HEK293 (cell line): Measurements from ENCODE around the gene GTF3C5.
"Not testable (repeated sequence)": the region's sequence is repeated elsewhere in the genome, so short reads cannot be mapped to it uniquely, and the experiment has no call there.

Source experiments
- CTCF ChIA-PET: fragments of 350-600 bp; formaldehyde crosslinking; extraction: SDS; loops from one replicate; lab custom pipeline; 2021; ENCODE audit warnings: antibody characterized with exemption; lab: Yijun Ruan, JAX
- POLR2A ChIA-PET: fragments of 300-600 bp; formaldehyde crosslinking; extraction: SDS; loops from one replicate; lab custom pipeline; 2020; ENCODE audit warnings: antibody characterized with exemption, inconsistent platforms; lab: Yijun Ruan, JAX
- H3K27ac ChIP-seq: fragments of 200-500 bp; sonication (Bioruptor generic); 2 replicates; pipeline ENCODE4 v1.5.1; 2014; ENCODE audit warnings: low read depth, low read length, control low read depth, inconsistent platforms; ENCODE audit errors: extremely low read depth
- H3K36me3 ChIP-seq, 2 experiments: fragments of 200-500 bp in 1 of 2; sonication (Bioruptor generic) in 1 of 2; 1 replicate in 1 of 2; 2 replicates in 1 of 2; pipeline ENCODE4 v1.5.1; 2014 to 2017; ENCODE audit warnings: inconsistent platforms in 2 of 2, low read length in 2 of 2; ENCODE audit not compliant: control insufficient read depth in 2 of 2, insufficient read depth in 1 of 2
- H3K4me1 ChIP-seq: fragments of 200-500 bp; sonication (Bioruptor generic); 2 replicates; pipeline ENCODE4 v1.5.1; 2014; ENCODE audit warnings: mild to moderate bottlenecking, low read length, inconsistent platforms; ENCODE audit not compliant: control insufficient read depth, insufficient read depth
- H3K4me3 ChIP-seq: 2 replicates; pipeline ENCODE4 v1.5.1; 2011; ENCODE audit warnings: low read depth, mild to moderate bottlenecking, control low read depth, low read length, moderate library complexity
- H3K9me3 ChIP-seq: fragments of 200-500 bp; sonication (Bioruptor generic); 2 replicates; pipeline ENCODE4 v1.5.1; 2014; ENCODE audit warnings: low read depth, low read length, inconsistent platforms; ENCODE audit not compliant: control insufficient read depth, insufficient read depth
- MYNN ChIP-seq: fragments of 450-650 bp; formaldehyde crosslinking; IDR thresholded peaks from 2 replicates; pipeline ENCODE4 v1.5.1; 2016; ENCODE audit warnings: missing biosample characterization, missing genetic modification characterization, borderline replicate concordance
- MZF1 ChIP-seq: fragments of 450-650 bp; formaldehyde crosslinking; IDR thresholded peaks from 2 replicates; pipeline ENCODE4 v1.5.1; 2017; ENCODE audit warnings: missing biosample characterization, missing genetic modification characterization, borderline replicate concordance
- ZBTB17 ChIP-seq: fragments of 450-650 bp; formaldehyde crosslinking; IDR thresholded peaks from 2 replicates; pipeline ENCODE4 v1.5.1; 2016; ENCODE audit warnings: missing biosample characterization, missing genetic modification characterization
- ZBTB44 ChIP-seq: fragments of 450-650 bp; IDR thresholded peaks from 2 replicates; pipeline ENCODE4 v1.5.1; 2018; ENCODE audit warnings: missing biosample characterization, mild to moderate bottlenecking, missing genetic modification characterization
- ZEB2 ChIP-seq: fragments of 450-650 bp; formaldehyde crosslinking; IDR thresholded peaks from 2 replicates; pipeline ENCODE4 v1.5.1; 2016; ENCODE audit warnings: missing biosample characterization, missing genetic modification characterization
- ZIC2 ChIP-seq: fragments of 450-650 bp; formaldehyde crosslinking; IDR thresholded peaks from 2 replicates; pipeline ENCODE4 v1.5.1; 2016; ENCODE audit warnings: missing biosample characterization, missing genetic modification characterization
- ZNF133 ChIP-seq: fragments of 450-650 bp; formaldehyde crosslinking; IDR thresholded peaks from 2 replicates; pipeline ENCODE4 v1.5.1; 2016; ENCODE audit warnings: missing biosample characterization, missing genetic modification characterization
- ZNF148 ChIP-seq: fragments of 450-650 bp; formaldehyde crosslinking; IDR thresholded peaks from 2 replicates; pipeline ENCODE4 v1.5.0; 2017; ENCODE audit warnings: missing biosample characterization, missing genetic modification characterization, borderline replicate concordance
- ZNF19 ChIP-seq: fragments of 450-650 bp; formaldehyde crosslinking; IDR thresholded peaks from 2 replicates; pipeline ENCODE4; 2016; ENCODE audit warnings: missing biosample characterization, missing genetic modification characterization, low read depth
- ZNF280D ChIP-seq: fragments of 450-650 bp; formaldehyde crosslinking; IDR thresholded peaks from 2 replicates; pipeline ENCODE4 v1.5.1; 2016; ENCODE audit warnings: missing biosample characterization, missing genetic modification characterization
- ZNF311 ChIP-seq: fragments of 450-650 bp; formaldehyde crosslinking; IDR thresholded peaks from 2 replicates; pipeline ENCODE4 v1.5.1; 2017; ENCODE audit warnings: missing biosample characterization, missing genetic modification characterization, borderline replicate concordance
- ZNF335 ChIP-seq: fragments of 450-650 bp; formaldehyde crosslinking; conservative IDR thresholded peaks from 2 replicates; pipeline ENCODE4 v1.5.1; 2016; ENCODE audit warnings: missing biosample characterization, missing genetic modification characterization
- ZNF391 ChIP-seq: fragments of 450-650 bp; formaldehyde crosslinking; IDR thresholded peaks from 2 replicates; pipeline ENCODE4 v1.5.1; 2016; ENCODE audit warnings: low read depth, missing biosample characterization, missing genetic modification characterization, borderline replicate concordance
- ZNF488 ChIP-seq: fragments of 450-650 bp; formaldehyde crosslinking; IDR thresholded peaks from 2 replicates; pipeline ENCODE4 v1.5.1; 2016; ENCODE audit warnings: missing biosample characterization, missing genetic modification characterization
- ZNF549 ChIP-seq: fragments of 450-650 bp; IDR thresholded peaks from 2 replicates; pipeline ENCODE4 v1.5.1; 2018; ENCODE audit warnings: missing biosample characterization, missing genetic modification characterization, mild to moderate bottlenecking, inconsistent platforms, moderate library complexity
- ZNF777 ChIP-seq: fragments of 450-650 bp; formaldehyde crosslinking; IDR thresholded peaks from 2 replicates; pipeline ENCODE4 v1.5.1; 2017; ENCODE audit warnings: missing biosample characterization, missing genetic modification characterization, borderline replicate concordance

Gene GTF3C5

GRCh38 chr9:133067813-133068212, 37.0 kb downstream of the GTF3C5 start:
- Histone ChIP-seq H3K4me3 (no peak overlapping the region), H3K4me1 (no peaks in the 10 kb centered on the region), H3K9me3 (no peaks in the 10 kb centered on the region), H3K27ac (no peak overlapping the region), H3K36me3 (peaks cover 0 to 4% of the 10 kb centered on the region in 2 experiments; a peak in 1 of 3 replicates)
- no peak for TF ChIP-seq ZNF488 (tag by site-specific recombination)
- no peak for TF ChIP-seq ZNF391 (tag by site-specific recombination)
- no peak for TF ChIP-seq MYNN (tag by site-specific recombination)
- TF ChIP-seq ZNF280D (tag by site-specific recombination): no peak
- no peak for TF ChIP-seq ZNF133 (tag by site-specific recombination)
- TF ChIP-seq ZEB2 (tag by site-specific recombination): no peak
- no peak for TF ChIP-seq ZNF19
- peak; percentile 62; the same call in 1 of the 2 replicates for TF ChIP-seq ZIC2 (tag by site-specific recombination)
- TF ChIP-seq ZNF549 (tag by site-specific recombination): no peak
- no peak for TF ChIP-seq ZBTB44 (tag by site-specific recombination)
- no peak for TF ChIP-seq ZNF311 (tag by site-specific recombination)
- TF ChIP-seq ZBTB17 (tag by site-specific recombination): peak; percentile 72
- no peak for TF ChIP-seq ZNF335 (tag by site-specific recombination)
- TF ChIP-seq ZNF148 (tag by site-specific recombination): no peak
- TF ChIP-seq MZF1: no peak
- no peak for TF ChIP-seq ZNF777 (tag by site-specific recombination)
- CTCF ChIA-PET: interaction anchor here (0.6 to 1.5 kb wide), 6 partner anchors 35 to 1011 kb away, joined by 3 to 5 read pairs (median 4); no protein-coding TSS in a partner anchor
- POLR2A ChIA-PET: interaction anchor here (0.5 kb wide), 1 partner anchor 1153 kb away, joined by 3 read pairs; no protein-coding TSS in a partner anchor

GRCh38 chr9:133068431-133068830, 37.6 kb downstream of the GTF3C5 start:
- H3K9me3 ChIP-seq, H3K4me1 ChIP-seq, H3K4me3 ChIP-seq, H3K27ac ChIP-seq, H3K36me3 ChIP-seq, POLR2A ChIA-PET: not testable (repeated sequence)
- CTCF ChIA-PET: interaction anchor here (1.5 kb wide), 1 partner anchor 34 kb away, joined by 4 read pairs; no protein-coding TSS in a partner anchor

- H3K27ac ChIP-seq, H3K9me3 ChIP-seq, CTCF ChIA-PET, H3K36me3 ChIP-seq, H3K4me1 ChIP-seq, POLR2A ChIA-PET, H3K4me3 ChIP-seq: not testable (repeated sequence)
Measured at GRCh38 chr9:133070500-133070961, 39.7 kb downstream of the GTF3C5 start.

GRCh38 chr9:133070985-133071384, 40.2 kb downstream of the GTF3C5 start:
- H3K4me3 ChIP-seq, H3K36me3 ChIP-seq, H3K9me3 ChIP-seq, H3K27ac ChIP-seq, H3K4me1 ChIP-seq, POLR2A ChIA-PET: not testable (repeated sequence)
- CTCF ChIA-PET: interaction anchor here (1.1 kb wide), 1 partner anchor 115 kb away, joined by 3 read pairs; no protein-coding TSS in a partner anchor
